ENCODE measurements around the gene PCDHGA10.
"Not testable (repeated sequence)": the region's sequence is repeated elsewhere in the genome, so short reads cannot be mapped to it uniquely, and the experiment has no call there.

The PCDHGA10 gene

DNA sequence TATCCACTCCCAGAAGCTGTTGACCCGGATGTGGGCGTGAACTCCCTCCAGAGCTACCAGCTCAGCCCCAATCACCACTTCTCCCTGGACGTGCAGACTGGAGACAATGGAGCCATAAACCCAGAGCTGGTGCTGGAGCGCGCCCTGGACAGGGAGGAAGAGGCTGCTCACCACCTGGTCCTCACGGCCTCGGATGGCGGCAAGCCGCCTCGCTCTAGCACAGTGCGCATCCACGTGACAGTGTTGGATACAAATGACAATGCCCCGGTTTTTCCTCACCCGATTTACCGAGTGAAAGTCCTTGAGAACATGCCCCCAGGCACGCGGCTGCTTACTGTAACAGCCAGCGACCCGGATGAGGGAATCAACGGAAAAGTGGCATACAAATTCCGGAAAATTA, 19.5 kb upstream of the PCDHGA10 start:
- DNase-seq, result no peak

DNA sequence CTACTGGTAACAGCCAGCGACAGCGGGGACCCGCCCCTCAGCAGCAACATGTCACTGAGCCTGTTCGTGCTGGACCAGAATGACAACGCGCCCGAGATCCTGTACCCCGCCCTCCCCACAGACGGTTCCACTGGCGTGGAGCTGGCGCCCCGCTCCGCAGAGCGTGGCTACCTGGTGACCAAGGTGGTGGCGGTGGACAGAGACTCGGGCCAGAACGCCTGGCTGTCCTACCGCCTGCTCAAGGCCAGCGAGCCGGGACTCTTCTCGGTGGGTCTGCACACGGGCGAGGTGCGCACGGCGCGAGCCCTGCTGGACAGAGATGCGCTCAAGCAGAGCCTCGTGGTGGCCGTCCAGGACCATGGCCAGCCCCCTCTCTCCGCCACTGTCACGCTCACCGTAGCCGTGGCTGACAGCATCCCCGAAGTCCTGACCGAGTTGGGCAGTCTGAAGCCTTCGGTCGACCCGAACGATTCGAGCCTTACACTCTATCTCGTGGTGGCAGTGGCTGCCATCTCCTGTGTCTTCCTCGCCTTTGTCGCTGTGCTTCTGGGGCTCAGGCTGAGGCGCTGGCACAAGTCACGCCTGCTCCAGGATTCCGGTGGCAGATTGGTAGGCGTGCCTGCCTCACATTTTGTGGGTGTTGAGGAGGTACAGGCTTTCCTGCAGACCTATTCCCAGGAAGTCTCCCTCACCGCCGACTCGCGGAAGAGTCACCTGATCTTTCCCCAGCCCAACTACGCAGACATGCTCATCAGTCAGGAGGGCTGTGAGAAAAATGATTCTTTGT, 18.2 kb upstream of the PCDHGA10 start:
- not testable (repeated sequence) for DNase-seq

DNA sequence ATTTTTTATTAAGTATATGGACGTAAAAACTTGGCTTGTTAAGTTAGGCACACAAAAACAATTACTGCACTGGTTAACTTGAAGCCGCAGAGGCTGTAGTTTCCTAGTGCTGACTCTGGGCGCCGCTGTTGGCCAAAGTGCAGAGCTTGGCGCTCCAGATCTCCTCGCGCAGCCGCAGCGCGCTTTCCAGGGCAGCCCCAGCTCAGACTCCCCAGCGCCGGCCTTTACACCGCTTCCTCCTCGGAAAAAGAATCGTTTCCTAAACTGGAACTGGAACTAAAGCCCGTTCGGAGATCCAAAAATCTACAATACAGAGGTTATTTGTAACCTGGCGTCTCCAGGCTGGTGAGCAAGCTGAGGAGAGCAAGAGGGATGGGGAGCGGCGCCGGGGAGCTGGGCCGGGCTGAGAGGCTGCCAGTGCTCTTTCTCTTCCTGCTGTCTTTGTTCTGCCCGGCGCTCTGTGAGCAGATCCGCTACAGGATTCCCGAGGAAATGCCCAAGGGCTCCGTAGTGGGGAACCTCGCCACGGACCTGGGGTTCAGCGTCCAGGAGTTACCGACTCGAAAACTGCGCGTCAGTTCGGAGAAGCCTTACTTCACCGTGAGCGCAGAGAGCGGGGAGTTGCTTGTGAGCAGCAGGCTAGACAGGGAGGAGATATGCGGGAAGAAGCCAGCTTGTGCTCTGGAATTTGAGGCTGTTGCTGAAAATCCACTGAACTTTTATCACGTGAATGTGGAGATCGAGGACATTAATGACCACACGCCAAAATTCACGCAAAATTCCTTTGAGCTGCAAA, 14.8 kb upstream of the PCDHGA10 start, which contains the start of gene PCDHGB5:
Gene PCDHGB5 (plus strand): TSS at position 192 of the 796 bp plus-strand sequence. CDS start 181 bp downstream, at position 373.
- peak; percentile 43 for DNase-seq

DNA sequence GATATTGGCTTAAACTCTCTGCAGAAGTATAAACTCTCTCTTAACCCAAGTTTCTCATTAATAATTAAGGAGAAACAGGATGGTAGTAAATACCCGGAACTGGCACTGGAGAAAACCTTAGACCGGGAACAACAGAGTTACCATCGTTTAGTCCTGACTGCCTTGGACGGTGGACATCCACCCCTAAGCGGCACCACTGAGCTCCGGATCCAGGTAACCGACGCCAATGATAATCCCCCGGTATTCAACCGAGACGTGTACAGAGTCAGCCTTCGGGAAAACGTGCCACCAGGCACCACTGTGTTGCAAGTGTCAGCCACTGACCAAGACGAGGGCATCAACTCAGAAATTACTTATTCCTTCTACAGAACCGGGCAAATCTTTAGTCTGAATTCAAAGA, 14.2 kb upstream of the PCDHGA10 start:
- no peak for DNase-seq

DNA sequence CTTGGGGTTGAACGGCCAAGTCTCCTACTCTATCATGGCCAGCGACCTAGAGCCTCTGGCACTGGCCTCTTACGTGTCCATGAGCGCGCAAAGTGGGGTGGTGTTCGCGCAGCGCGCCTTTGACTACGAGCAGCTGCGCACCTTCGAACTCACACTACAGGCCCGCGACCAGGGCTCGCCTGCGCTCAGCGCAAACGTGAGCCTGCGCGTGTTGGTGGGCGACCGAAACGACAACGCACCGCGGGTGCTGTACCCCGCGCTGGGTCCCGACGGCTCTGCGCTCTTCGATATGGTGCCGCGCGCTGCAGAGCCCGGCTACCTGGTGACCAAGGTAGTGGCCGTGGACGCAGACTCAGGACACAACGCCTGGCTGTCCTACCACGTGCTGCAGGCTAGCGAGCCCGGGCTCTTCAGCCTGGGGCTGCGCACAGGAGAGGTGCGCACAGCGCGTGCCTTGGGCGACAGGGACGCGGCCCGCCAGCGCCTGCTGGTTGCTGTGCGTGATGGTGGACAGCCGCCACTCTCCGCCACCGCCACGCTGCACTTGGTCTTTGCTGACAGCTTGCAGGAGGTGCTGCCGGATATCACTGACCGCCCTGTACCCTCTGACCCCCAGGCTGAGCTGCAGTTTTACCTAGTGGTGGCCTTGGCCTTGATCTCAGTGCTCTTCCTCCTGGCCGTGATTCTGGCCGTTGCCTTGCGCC, 13.1 kb upstream of the PCDHGA10 start:
- no peak for DNase-seq

DNA sequence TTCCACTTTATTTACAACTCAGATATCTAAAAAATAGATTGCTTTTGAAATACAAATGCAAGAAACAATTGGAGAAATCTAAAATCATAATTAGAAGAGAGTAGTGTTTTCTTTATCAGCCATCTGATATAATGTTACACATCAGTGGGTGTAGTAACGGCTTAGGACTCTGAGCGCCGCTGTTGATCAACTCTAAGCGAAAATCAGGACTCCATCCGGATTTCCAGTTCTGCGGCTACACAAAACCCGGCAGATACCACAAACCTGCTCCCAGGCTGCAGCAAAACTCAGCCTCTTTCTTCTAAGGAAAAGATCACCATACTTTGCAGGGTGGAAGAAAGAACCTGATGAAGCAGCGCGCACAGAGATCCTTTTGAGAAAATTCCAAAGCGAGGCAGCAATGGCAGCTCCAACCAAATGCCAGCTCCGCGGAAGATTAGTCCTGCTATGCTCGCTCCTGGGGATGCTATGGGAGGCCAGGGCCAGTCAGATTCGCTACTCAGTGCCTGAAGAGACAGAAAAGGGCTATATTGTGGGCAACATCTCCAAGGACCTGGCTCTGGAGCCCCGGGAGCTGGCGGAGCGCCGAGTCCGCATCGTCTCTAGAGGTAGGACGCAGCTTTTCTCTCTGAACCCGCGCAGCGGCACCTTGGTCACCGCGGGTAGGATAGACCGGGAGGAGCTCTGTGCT, 10.1 kb upstream of the PCDHGA10 start, which contains the start of gene PCDHGA9:
Gene PCDHGA9 (plus strand): TSS at position 226 of the 691 bp plus-strand sequence. CDS start 175 bp downstream, at position 401.
- peak; percentile 22 for DNase-seq

DNA sequence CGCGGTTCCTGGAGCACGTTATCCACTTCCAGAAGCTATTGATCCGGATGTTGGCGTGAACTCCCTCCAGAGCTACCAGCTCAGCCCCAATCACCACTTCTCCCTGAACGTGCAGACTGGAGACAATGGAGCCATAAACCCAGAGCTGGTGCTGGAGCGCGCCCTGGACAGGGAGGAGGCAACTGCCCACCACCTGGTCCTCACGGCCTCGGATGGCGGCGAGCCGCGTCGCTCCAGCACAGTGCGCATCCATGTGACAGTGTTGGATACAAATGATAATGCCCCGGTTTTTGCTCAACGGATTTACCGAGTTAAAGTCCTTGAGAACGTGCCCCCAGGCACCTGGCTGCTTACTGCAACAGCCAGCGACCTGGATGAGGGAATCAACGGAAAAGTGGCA, 9.4 kb upstream of the PCDHGA10 start:
- no peak for DNase-seq

DNA sequence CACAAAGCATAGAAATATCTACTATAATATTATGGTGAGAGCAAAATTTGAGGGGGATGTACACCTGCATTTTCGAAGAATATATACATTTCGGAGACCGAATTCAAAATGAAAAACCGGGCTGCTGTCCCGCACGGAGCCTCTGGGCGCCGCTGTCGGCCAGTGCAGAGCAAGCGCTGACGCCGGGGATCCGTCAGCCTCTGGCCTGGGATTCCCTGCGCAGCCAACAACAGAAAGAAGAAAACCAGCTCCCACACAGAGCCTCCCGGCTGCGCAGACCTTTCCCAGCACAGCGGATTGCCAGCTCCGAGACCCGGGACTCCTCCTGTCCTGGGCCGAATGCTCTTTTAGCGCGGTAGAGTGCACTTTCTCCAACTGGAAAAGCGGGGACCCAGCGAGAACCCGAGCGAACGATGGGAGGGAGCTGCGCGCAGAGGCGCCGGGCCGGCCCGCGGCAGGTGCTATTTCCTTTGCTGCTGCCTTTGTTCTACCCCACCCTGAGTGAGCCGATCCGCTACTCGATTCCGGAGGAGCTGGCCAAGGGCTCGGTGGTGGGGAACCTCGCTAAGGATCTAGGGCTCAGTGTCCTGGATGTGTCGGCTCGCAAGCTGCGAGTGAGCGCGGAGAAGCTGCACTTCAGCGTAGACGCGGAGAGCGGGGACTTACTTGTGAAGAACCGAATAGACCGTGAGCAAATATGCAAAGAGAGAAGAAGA, 4.8 kb upstream of the PCDHGA10 start, which contains the start of gene PCDHGB6:
Gene PCDHGB6 (plus strand): TSS at position 232 of the 716 bp plus-strand sequence. CDS start 182 bp downstream, at position 414.
- peak; percentile 40 for DNase-seq

DNA sequence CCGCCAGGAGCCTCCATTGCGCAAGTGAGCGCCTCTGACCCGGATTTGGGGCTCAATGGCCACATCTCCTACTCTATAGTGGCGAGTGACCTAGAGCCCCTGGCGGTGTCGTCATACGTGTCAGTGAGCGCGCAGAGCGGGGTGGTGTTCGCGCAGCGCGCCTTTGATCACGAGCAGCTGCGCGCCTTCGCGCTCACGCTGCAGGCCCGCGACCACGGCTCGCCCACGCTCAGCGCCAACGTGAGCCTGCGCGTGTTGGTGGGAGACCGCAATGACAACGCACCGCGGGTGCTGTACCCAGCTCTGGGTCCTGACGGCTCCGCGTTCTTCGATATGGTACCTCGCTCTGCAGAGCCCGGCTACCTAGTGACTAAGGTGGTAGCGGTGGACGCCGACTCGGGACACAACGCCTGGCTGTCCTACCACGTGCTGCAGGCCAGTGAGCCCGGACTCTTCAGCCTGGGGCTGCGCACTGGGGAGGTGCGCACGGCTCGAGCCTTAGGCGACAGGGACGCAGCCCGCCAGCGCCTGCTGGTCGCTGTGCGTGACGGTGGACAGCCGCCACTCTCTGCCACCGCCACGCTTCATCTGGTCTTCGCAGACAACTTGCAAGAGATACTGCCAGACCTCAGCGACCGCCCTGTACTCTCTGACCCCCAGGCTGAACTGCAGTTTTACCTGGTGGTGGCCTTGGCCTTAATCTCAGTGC, 3.0 kb upstream of the PCDHGA10 start:
- DNase-seq, result no peak

DNA sequence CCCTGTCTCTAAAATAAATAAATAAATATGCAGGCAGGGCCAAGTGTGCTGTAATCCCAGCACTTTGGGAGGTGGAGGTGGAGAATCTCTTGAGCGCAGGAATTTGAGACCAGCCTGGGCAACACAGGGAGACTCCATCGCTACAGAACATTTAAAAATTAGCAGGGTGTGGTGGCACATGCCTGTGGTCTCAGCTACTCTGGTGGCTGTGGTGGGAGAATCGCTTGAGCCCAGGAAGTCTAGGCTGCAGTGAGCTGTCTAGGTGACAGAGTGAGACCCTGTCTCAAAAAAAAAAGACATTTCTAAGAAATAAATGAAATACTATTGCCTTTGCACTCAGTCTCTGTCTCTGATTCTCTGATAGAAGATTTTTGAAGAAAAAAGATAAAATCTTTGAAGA, 1.2 kb upstream of the PCDHGA10 start:
- no peak for DNase-seq

DNA sequence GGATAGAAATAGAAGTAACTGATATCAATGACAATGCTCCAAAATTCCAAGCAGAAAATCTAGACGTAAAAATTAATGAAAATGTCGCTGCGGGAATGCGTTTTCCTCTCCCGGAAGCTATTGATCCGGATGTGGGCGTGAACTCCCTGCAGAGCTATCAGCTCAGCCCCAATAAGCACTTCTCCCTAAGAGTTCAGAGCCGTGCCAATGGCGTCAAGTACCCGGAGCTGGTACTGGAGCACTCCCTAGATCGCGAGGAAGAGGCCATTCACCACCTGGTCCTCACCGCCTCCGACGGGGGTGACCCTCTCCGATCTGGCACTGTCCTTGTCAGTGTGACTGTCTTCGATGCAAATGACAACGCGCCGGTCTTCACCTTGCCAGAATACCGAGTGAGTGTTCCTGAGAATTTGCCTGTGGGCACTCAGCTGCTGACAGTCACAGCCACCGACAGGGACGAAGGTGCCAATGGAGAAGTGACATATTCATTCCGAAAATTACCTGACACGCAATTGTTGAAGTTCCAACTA, 818 bp downstream of the PCDHGA10 start:
- no peak for DNase-seq

DNA sequence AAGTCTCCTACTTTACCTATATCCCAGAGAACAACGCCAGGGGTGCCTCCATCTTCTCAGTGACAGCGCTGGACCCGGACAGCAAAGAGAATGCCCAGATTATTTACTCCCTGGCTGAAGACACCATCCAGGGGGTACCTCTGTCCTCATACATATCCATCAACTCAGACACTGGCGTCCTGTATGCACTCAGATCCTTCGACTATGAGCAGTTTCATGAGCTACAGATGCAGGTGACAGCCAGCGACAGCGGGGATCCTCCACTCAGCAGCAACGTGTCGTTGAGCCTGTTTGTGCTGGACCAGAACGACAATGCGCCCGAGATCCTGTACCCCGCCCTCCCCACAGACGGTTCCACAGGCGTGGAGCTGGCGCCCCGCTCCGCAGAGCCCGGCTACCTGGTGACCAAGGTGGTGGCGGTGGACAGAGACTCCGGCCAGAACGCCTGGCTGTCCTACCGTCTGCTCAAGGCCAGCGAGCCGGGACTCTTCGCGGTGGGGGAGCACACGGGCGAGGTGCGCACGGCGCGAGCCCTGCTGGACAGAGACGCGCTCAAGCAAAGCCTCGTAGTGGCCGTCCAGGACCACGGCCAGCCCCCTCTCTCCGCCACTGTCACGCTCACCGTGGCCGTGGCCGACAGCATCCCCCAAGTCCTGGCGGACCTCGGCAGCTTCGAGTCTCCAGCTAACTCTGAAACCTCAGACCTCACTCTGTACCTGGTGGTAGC, 1.9 kb downstream of the PCDHGA10 start:
- not testable (repeated sequence) for DNase-seq

DNA sequence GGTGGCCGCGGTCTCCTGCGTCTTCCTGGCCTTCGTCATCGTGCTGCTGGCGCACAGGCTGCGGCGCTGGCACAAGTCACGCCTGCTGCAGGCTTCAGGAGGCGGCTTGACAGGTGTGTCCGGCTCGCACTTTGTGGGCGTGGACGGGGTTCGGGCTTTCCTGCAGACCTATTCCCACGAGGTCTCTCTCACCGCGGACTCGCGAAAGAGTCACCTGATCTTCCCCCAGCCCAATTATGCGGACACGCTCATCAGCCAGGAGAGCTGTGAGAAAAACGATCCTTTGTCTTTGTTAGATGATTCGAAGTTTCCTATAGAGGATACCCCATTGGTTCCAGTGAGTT, 2.5 kb downstream of the PCDHGA10 start:
- DNase-seq, result not testable (repeated sequence)

DNA sequence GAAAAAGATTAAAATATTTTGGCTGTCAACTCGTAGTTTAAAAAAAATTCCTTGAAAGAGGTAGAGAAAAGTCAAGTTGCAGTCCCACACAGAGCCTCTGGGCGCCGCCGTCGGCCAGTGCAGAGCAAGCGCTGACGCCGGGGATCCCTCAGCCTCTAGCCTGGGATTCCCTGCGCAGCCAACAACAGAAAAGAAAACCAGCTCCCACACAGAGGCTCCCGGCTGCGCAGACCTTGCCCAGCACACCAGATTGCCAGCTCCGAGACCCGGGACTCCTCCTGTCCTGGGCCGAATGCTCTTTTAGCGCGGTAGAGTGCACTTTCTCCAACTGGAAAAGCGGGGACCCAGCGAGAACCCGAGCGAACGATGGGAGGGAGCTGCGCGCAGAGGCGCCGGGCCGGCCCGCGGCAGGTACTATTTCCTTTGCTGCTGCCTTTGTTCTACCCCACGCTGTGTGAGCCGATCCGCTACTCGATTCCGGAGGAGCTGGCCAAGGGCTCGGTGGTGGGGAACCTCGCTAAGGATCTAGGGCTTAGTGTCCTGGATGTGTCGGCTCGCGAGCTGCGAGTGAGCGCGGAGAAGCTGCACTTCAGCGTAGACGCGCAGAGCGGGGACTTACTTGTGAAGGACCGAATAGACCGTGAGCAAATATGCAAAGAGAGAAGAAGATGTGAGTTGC, 4.8 kb downstream of the PCDHGA10 start, which contains the start of gene PCDHGB7:
Gene PCDHGB7 (plus strand): TSS at position 184 of the 679 bp plus-strand sequence. CDS start 183 bp downstream, at position 367.
- peak; percentile 52 for DNase-seq

DNA sequence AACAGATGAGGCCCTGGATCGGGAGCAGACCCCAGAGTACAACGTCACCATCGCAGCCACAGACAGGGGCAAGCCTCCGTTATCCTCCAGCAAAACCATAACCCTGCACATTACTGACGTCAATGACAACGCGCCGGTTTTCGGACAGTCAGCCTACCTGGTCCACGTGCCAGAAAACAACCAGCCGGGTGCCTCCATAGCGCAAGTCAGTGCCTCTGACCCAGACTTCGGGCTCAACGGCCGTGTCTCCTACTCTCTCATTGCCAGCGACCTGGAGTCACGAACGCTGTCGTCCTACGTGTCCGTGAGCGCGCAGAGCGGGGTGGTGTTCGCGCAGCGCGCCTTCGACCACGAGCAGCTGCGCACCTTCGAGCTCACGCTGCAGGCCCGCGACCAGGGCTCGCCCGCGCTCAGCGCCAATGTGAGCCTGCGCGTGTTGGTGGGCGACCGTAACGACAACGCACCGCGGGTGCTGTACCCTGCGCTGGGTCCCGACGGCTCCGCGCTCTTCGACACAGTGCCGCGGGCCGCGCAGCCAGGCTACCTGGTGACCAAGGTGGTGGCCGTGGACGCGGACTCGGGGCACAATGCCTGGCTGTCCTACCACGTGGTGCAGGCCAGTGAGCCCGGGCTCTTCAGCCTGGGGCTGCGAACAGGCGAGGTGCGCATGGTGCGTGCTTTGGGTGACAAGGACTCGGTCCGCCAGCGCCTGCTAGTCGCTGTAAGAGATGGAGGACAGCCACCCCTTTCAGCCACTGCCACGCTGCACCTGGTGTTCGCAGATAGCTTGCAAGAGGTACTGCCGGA, 6.5 kb downstream of the PCDHGA10 start:
- no peak for DNase-seq

DNA sequence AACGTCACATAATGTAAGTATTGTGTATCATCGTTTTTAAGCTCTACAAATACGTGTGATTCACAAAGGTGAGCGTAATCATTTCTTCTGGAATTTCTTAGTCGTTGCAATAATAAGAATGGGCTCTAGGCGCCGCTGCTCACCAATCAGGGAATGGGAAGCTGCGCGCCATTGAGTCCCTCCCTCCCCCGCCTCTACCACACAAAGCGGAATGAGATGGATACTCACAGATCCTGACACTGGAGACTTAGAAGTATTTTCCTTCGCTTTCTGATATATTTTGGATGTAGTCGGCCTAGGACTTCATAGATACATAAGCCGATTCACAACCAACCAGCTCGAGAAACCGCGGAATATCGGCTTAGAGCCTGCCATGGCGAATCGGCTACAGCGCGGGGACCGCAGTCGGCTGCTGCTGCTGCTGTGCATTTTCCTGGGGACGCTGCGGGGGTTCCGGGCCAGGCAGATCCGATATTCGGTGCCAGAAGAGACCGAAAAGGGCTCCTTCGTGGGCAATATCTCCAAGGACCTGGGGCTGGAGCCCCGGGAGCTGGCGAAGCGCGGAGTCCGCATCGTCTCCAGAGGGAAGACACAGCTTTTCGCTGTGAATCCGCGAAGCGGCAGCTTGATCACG, 8.2 kb downstream of the PCDHGA10 start, which contains the start of gene PCDHGA11:
Gene PCDHGA11 (plus strand): TSS at position 197 of the 634 bp plus-strand sequence. CDS start 177 bp downstream, at position 374.
- DNase-seq, result peak; percentile 56

DNA sequence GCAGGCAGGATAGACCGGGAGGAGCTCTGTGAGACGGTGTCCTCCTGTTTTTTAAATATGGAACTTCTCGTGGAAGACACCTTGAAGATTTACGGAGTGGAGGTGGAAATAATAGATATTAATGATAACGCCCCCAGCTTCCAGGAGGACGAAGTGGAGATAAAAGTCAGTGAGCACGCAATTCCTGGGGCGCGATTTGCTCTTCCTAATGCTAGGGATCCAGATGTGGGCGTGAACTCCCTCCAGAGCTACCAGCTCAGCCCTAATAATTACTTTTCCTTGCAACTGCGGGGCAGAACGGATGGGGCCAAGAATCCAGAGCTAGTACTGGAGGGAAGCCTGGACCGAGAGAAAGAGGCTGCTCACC, 8.7 kb downstream of the PCDHGA10 start:
- DNase-seq, result no peak

DNA sequence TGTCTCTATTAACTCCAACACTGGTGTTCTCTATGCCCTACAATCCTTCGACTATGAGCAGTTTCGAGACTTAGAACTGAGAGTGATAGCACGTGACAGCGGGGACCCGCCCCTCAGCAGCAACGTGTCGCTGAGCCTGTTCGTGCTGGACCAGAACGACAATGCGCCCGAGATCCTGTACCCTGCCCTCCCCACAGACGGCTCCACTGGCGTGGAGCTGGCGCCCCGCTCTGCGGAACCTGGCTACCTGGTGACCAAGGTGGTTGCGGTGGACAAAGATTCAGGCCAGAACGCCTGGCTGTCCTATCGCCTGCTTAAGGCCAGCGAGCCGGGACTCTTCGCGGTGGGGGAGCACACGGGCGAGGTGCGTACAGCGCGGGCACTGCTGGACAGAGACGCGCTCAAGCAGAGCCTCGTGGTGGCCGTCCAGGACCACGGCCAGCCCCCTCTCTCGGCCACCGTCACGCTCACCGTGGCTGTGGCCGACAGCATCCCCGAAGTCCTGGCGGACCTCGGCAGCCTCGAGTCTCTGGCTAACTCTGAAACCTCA, 10.0 kb downstream of the PCDHGA10 start:
- DNase-seq, result no peak
